ENCODE measurements around the gene CLIP2.

GRCh38 chr7:74418538-74418937, 129.3 kb downstream of the CLIP2 start:
- no peak for TF ChIP-seq CTCF (IDR thresholded peaks at IDR 0.05)
- TF ChIP-seq POLR2A (IDR thresholded peaks at IDR 0.05), result no peak

Data from Peyer's patch (tissue), 4 donors.